H1 (cell line): ENCODE measurements around the gene SCN7A. TPM values are rescaled to one million over a fixed set of nuclear protein-coding genes. Genes with fewer than 3 reads are reported as not detected.

ENCODE experiments used
- CTCF ChIA-PET: fragments of 300-600 bp; sonication (Branson Sonifier 250); formaldehyde crosslinking; loops from one replicate; lab custom pipeline; 2021; ENCODE audit not compliant: partially characterized antibody; lab: Charles Lee
- POLR2A ChIA-PET: fragments of 300-600 bp; sonication (Branson Sonifier 250); formaldehyde crosslinking; loops from one replicate; lab custom pipeline; 2021; ENCODE audit warnings: inconsistent platforms; ENCODE audit not compliant: partially characterized antibody; lab: Charles Lee
- DNase-seq, 2 experiments: peaks; one replicate each; pipeline versions ENCODE4 v3.0.0 to v3.0.0-alpha.2; 2010 to 2022; ENCODE audit warnings: low spot score in 2 of 2, low read depth in 1 of 2, mixed read lengths in 1 of 2
- FAIRE-seq: peaks from 2 replicates; lab custom pipeline; 2011; peaks lifted over from hg19 to GRCh38; lab: Jason Lieb, UNC
- H2AFZ ChIP-seq: 2 replicates; pipeline ENCODE4 v1.8.1; 2012; ENCODE audit warnings: low read length, inconsistent platforms
- H2AK5ac ChIP-seq: 2 replicates; pipeline ENCODE4 v1.6.1; 2013; ENCODE audit warnings: low read depth, low read length
- H2BK120ac ChIP-seq: replicated peaks from 2 replicates; pipeline ENCODE3; 2013; ENCODE audit warnings: low read depth, low read length, inconsistent platforms
- H2BK12ac ChIP-seq: 2 replicates; pipeline ENCODE4 v1.6.1; 2013; ENCODE audit warnings: low read depth, low read length
- H2BK15ac ChIP-seq: 2 replicates; pipeline ENCODE4 v1.6.1; 2013; ENCODE audit warnings: low read length
- H2BK20ac ChIP-seq: 2 replicates; pipeline ENCODE4 v1.6.1; 2013; ENCODE audit warnings: low read length
- H2BK5ac ChIP-seq: 2 replicates; pipeline ENCODE4 v1.6.1; 2013; ENCODE audit warnings: low read depth, low read length
- H3K14ac ChIP-seq: 2 replicates; pipeline ENCODE4 v1.6.1; 2013; ENCODE audit warnings: inconsistent platforms; ENCODE audit not compliant: insufficient read length
- H3K18ac ChIP-seq: 2 replicates; pipeline ENCODE4 v1.6.1; 2013; ENCODE audit warnings: low read length; ENCODE audit errors: extremely low read depth
- H3K23ac ChIP-seq: 2 replicates; pipeline ENCODE4 v1.6.1; 2013; ENCODE audit warnings: inconsistent platforms; ENCODE audit not compliant: insufficient read length
- H3K23me2 ChIP-seq: 2 replicates; pipeline ENCODE4 v1.6.1; 2013; ENCODE audit warnings: low read depth, low read length
- H3K27ac ChIP-seq: 2 replicates; pipeline ENCODE4 v1.6.1; 2011; ENCODE audit warnings: low read depth, low read length, inconsistent platforms
- H3K27me3 ChIP-seq, 4 experiments: replicated peaks in 1 of 4; 1 replicate in 1 of 4; 2 replicates in 3 of 4; pipeline versions ENCODE4 v1.6.1 to v1.8.1; 2011 to 2013; ENCODE audit warnings: low read length in 3 of 4, mild to moderate bottlenecking in 3 of 4, inconsistent platforms in 2 of 4, mixed read lengths in 2 of 4, moderate library complexity in 1 of 4; ENCODE audit not compliant: control insufficient read depth in 3 of 4, insufficient read depth in 3 of 4; ENCODE audit errors: extremely low read depth in 1 of 4
- H3K36me3 ChIP-seq, 4 experiments: 2 replicates each; pipeline versions ENCODE4 v1.6.1 to v1.8.1; 2011 to 2013; ENCODE audit warnings: mild to moderate bottlenecking in 4 of 4, low read length in 3 of 4, moderate library complexity in 2 of 4, control low read depth in 1 of 4, inconsistent platforms in 1 of 4; ENCODE audit not compliant: insufficient read depth in 4 of 4, control insufficient read depth in 2 of 4
- H3K4ac ChIP-seq: replicated peaks from 2 replicates; pipeline ENCODE3; 2013; ENCODE audit warnings: low read length, low read depth, mixed read lengths, inconsistent platforms; ENCODE audit not compliant: insufficient read length
- H3K4me1 ChIP-seq, 4 experiments: replicated peaks in 1 of 4; 1 replicate in 1 of 4; 2 replicates in 3 of 4; pipeline versions ENCODE4 v1.6.1 to v1.8.1; 2011 to 2013; ENCODE audit warnings: low read length in 3 of 4, inconsistent platforms in 2 of 4, mixed read lengths in 1 of 4; ENCODE audit not compliant: insufficient read depth in 4 of 4, control insufficient read depth in 3 of 4
- H3K4me2 ChIP-seq, 2 experiments: 2 replicates each; pipeline versions ENCODE4 v1.6.1 to v1.8.1; 2011 to 2013; ENCODE audit warnings: low read depth in 2 of 2, low read length in 2 of 2, control low read depth in 1 of 2, inconsistent platforms in 1 of 2, mild to moderate bottlenecking in 1 of 2; ENCODE audit not compliant: insufficient read depth in 1 of 2
- H3K4me3 ChIP-seq, 4 experiments: fragments of 200-600, 300-600 bp in 1 of 4; sonication (generic), shearing (Covaris generic), sonication (Bioruptor Twin) in 1 of 4; 2 replicates each; pipeline versions ENCODE4 v1.5.1 to v1.8.1; 2011 to 2016; ENCODE audit warnings: low read length in 4 of 4, low read depth in 3 of 4, control low read depth in 2 of 4, inconsistent platforms in 2 of 4, mild to moderate bottlenecking in 2 of 4, mixed read lengths in 1 of 4, moderate library complexity in 1 of 4; ENCODE audit not compliant: insufficient read depth in 2 of 4; ENCODE audit errors: extremely low read depth in 1 of 4
- H3K56ac ChIP-seq: replicated peaks from 2 replicates; pipeline ENCODE3; 2013; ENCODE audit warnings: low read depth, mild to moderate bottlenecking, mixed read lengths, low read length, inconsistent platforms; ENCODE audit not compliant: insufficient read length
- H3K79me1 ChIP-seq: 2 replicates; pipeline ENCODE4 v1.6.1; 2013; ENCODE audit warnings: low read depth, low read length, control low read depth
- H3K79me2 ChIP-seq, 2 experiments: 2 replicates each; pipeline versions ENCODE4 v1.6.1 to v1.8.1; 2012 to 2013; ENCODE audit warnings: low read length in 2 of 2, mild to moderate bottlenecking in 2 of 2, inconsistent platforms in 1 of 2; ENCODE audit not compliant: insufficient read depth in 2 of 2, control insufficient read depth in 1 of 2
- H3K9ac ChIP-seq, 4 experiments: replicated peaks in 1 of 4; 1 replicate in 1 of 4; 2 replicates in 3 of 4; pipeline versions ENCODE4 v1.6.1 to v1.8.1; 2011 to 2013; ENCODE audit warnings: low read depth in 3 of 4, low read length in 3 of 4, control low read depth in 2 of 4, mild to moderate bottlenecking in 2 of 4, moderate library complexity in 2 of 4, inconsistent platforms in 1 of 4; ENCODE audit errors: extremely low read depth in 1 of 4
- H3K9me3 ChIP-seq, 2 experiments: 2 replicates each; pipeline versions ENCODE4 v1.6.1 to v1.8.1; 2012 to 2013; ENCODE audit warnings: mild to moderate bottlenecking in 2 of 2, moderate library complexity in 2 of 2, control low read depth in 1 of 2, inconsistent platforms in 1 of 2, low read depth in 1 of 2, low read length in 1 of 2, mixed read lengths in 1 of 2; ENCODE audit not compliant: insufficient read depth in 2 of 2
- H4K20me1 ChIP-seq, 2 experiments: replicated peaks in 1 of 2; 2 replicates each; pipeline versions ENCODE3 to v1.8.1; 2011 to 2013; ENCODE audit warnings: inconsistent platforms in 2 of 2, low read length in 2 of 2, mild to moderate bottlenecking in 1 of 2; ENCODE audit not compliant: insufficient read depth in 2 of 2, control insufficient read depth in 1 of 2
- H4K5ac ChIP-seq: 2 replicates; pipeline ENCODE4 v1.6.1; 2013; ENCODE audit warnings: low read length, low read depth, mixed read lengths, inconsistent platforms; ENCODE audit not compliant: insufficient read length
- H4K8ac ChIP-seq: 2 replicates; pipeline ENCODE4 v1.8.0; 2013; ENCODE audit warnings: mild to moderate bottlenecking, moderate library complexity, low read length, inconsistent platforms; ENCODE audit not compliant: insufficient read depth; ENCODE audit errors: extremely low read depth
- H4K91ac ChIP-seq: replicated peaks from 2 replicates; pipeline ENCODE3; 2013; ENCODE audit warnings: low read length, mixed read lengths, inconsistent platforms; ENCODE audit not compliant: insufficient read length
- ASH2L ChIP-seq: fragments of 200-600, 300-600 bp; sonication (generic); IDR thresholded peaks from one replicate; pipeline ENCODE4 v1.7.1; 2017; ENCODE audit warnings: low read length
- CBX8 ChIP-seq: fragments of 300-800, 300-1000 bp; sonication (generic); IDR thresholded peaks from 2 replicates; pipeline ENCODE4 v1.7.1; 2016; ENCODE audit warnings: low read depth, low read length, borderline replicate concordance
- HDAC2 ChIP-seq, 2 experiments: fragments of 300-600 bp in 1 of 2; sonication (generic) in 1 of 2; IDR thresholded peaks; 2 replicates each; pipeline ENCODE4 v1.6.1; 2011 to 2012; ENCODE audit warnings: low read depth in 2 of 2, low read length in 2 of 2, mild to moderate bottlenecking in 2 of 2, moderate library complexity in 2 of 2, borderline replicate concordance in 1 of 2, inconsistent platforms in 1 of 2
- JUND ChIP-seq: IDR thresholded peaks from 2 replicates; pipeline ENCODE4 v1.6.1; 2011; ENCODE audit warnings: mild to moderate bottlenecking, improper control_type of control experiment, low read length
- RXRA ChIP-seq: IDR thresholded peaks from 2 replicates; pipeline ENCODE4 v1.6.1; 2011; ENCODE audit warnings: low read depth, mild to moderate bottlenecking, low read length, moderate library complexity; ENCODE audit not compliant: insufficient read depth
- TAF7 ChIP-seq: optimal IDR thresholded peaks from 2 replicates; pipeline ENCODE3; 2011; ENCODE audit warnings: low read depth, mild to moderate bottlenecking, inconsistent platforms, low read length, moderate library complexity, borderline replicate concordance
- WGBS, 2 experiments: shearing (Covaris generic) in 1 of 2; methylation state at CpG; one replicate each; pipeline versions ENCODE4 v1.1.6 to v1.1.7; 2013 to 2015; ENCODE audit warnings: low lambda C conversion rate in 2 of 2, mixed read lengths in 2 of 2, inconsistent platforms in 1 of 2, low coverage in 1 of 2, missing lambda C conversion rate in 1 of 2; ENCODE audit not compliant: insufficient replicate concordance in 2 of 2, insufficient coverage in 1 of 2, insufficient read length in 1 of 2; ENCODE audit errors: extremely low coverage in 1 of 2, missing lambda C conversion rate in 1 of 2; 5-methylcytosine and 5-hydroxymethylcytosine counted together
- polyA plus RNA-seq, 7 experiments: library from polyadenylated mRNA; depleted of rRNA in 3 of 7; stranded (reverse) in 5 of 7; unstranded in 2 of 7; fragments of >200 nt in 5 of 7; fragments of 200-250 nt in 2 of 7; gene quantifications; 1 replicate in 5 of 7; 2 replicates in 1 of 7; 4 replicates in 1 of 7; pipeline versions ENCODE4 v1.2.1 to v1.2.3, GENCODE V29; 2011 to 2013; ENCODE audit warnings: missing spikeins in 2 of 7, mixed read lengths in 2 of 7
- total RNA-seq: library from RNA; stranded (reverse); fragmentation: NEBNext Ultra II Directional; extraction: Animal tissue kit (Norgen Biotek cat#: 25700); gene quantifications from 2 replicates; pipeline ENCODE4 v1.2.1, GENCODE V29; 2021

Gene SCN7A
- total and polyA plus RNA-seq, 2 of the 8 experiments (the other 6 are each of a cell fraction or from before 2014, with no cell fraction given): 0.09 to 0.19 TPM

DNA sequence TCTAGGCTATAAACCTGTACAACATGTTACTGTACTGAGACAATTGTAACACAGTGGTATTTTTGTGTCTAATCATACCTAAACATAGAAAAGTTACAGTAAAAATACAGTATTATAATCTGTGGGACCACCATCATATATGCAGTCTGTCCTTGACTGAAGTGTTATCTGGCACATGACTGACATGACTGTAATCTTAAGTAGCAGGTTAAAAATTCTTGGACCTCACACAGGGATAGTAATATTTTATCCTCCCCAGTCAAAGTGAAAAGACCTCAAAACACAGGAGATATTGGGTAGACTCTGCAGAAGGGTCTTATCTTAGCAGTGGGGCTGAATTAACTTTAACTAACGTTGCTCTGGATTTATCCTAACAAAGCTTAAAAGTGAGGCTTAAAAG is 113.4 kb downstream of the SCN7A start:
- no peak overlapping the region for H3K56ac ChIP-seq
- H3K9me3 ChIP-seq: no peaks in the 10 kb centered on the region
- peaks cover 9% of the 10 kb centered on the region for H3K23me2 ChIP-seq
- H3K36me3 ChIP-seq: no peaks in the 10 kb centered on the region
- no peak overlapping the region for H2BK5ac ChIP-seq
- no peak overlapping the region for H3K14ac ChIP-seq
- no peak for FAIRE-seq
- DNase-seq: no peak
- H3K27me3 ChIP-seq: no peaks in the 10 kb centered on the region; a peak in 1 of 7 replicates
- no peak overlapping the region for H4K5ac ChIP-seq
- no peak overlapping the region for H3K27ac ChIP-seq
- no peak overlapping the region for H3K4me2 ChIP-seq
- no peak overlapping the region for H3K9ac ChIP-seq
- H4K91ac ChIP-seq: no peak overlapping the region
- CTCF ChIA-PET: interaction anchor here (0.7 to 1.9 kb wide), 3 partner anchors 14 to 200 kb away, joined by 3 to 4 read pairs (median 4); no protein-coding TSS in a partner anchor
- no peaks in the 10 kb centered on the region for H3K79me2 ChIP-seq
- no peak overlapping the region for H3K4ac ChIP-seq
- no peak overlapping the region for H3K18ac ChIP-seq
- no peak overlapping the region for H2BK15ac ChIP-seq
- H4K20me1 ChIP-seq: no peaks in the 10 kb centered on the region
- POLR2A ChIA-PET: no interaction called here
- H3K79me1 ChIP-seq: no peaks in the 10 kb centered on the region
- no peak overlapping the region for H2BK120ac ChIP-seq
- no peak overlapping the region for H2BK12ac ChIP-seq
- WGBS, 2 experiments: 83% methylated on average over 1 of the region's 1 CpG; no CpG with 5 or more reads in 1 of the 2 experiments
- H4K8ac ChIP-seq: no peak overlapping the region
- no peak overlapping the region for H2AK5ac ChIP-seq
- no peak overlapping the region for H3K4me3 ChIP-seq
- no peak overlapping the region for H2AFZ ChIP-seq
- no peak overlapping the region for H2BK20ac ChIP-seq
- peaks cover 0 to 2% (median 0%) of the 10 kb centered on the region in 4 experiments; a peak in 2 of 7 replicates for H3K4me1 ChIP-seq
- no peak for TF ChIP-seq JUND
- TF ChIP-seq HDAC2 (IDR thresholded peaks at IDR 0.05; ENCODE audit: borderline replicate concordance in 1 of 2, low read depth in 2 of 2, low read length in 2 of 2): no peak
- no peak for TF ChIP-seq RXRA
- TF ChIP-seq TAF7: no peak
- TF ChIP-seq CBX8: no peak
- no peak for TF ChIP-seq ASH2L
- H3K23ac ChIP-seq: no peak overlapping the region
